ENCODE data around the gene TNNT1.
"Not testable (repeated sequence)": the region's sequence is repeated elsewhere in the genome, so short reads cannot be mapped to it uniquely, and the experiment has no call there.

The TNNT1 gene

DNA sequence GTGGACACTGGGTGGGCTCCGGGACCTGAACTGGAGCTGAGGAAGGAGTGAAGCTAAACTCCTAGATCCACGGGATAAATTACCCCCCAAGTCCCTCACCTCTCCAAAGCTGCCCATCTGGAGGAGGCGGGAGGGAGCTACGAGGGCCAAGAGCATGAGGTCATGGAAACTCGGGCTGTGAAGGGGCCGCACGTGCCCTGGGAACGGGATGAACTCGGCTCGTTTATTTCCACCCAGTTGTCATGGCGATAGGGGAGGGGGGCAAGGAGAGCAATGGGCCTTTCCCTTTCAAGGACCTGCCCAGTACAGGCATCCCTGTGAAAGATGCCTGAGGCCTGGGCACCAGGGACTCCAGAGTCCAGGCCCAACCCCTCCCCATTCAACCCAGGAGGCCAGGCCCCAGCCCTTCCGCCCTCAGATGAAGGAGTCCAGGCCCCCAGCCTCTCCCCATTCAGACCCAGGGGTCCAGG, 35.4 kb downstream of the TNNT1 start:
- Histone ChIP-seq H3K36me3 (ENCODE audit: control insufficient read depth in 5 of 5, insufficient read depth in 5 of 5, low read length in 5 of 5) (peaks cover 0 to 29% (median 26%) of the 10 kb centered on the region in 5 donors), H3K9ac (ENCODE audit: low read length in 5 of 5) (peak overlapping the region in 2 of 5 donors; percentile 64 to 71), H3K27me3 (ENCODE audit: control insufficient read depth in 5 of 5, insufficient read depth in 4 of 5, low read length in 5 of 5) (no peaks in the 10 kb centered on the region), H3K4me1 (ENCODE audit: control insufficient read depth in 5 of 5, insufficient read depth in 5 of 5, low read length in 5 of 5) (peaks cover 10 to 61% (median 53%) of the 10 kb centered on the region in 5 donors), H3K9me3 (ENCODE audit: control insufficient read depth in 5 of 5, low read length in 5 of 5) (no peaks in the 10 kb centered on the region), H3K4me3 (ENCODE audit: low read depth in 1 of 5, low read length in 5 of 5) (peak overlapping the region in 3 of 5 donors; percentile 4 to 23 (median 11)), H3K27ac (ENCODE audit: low read depth, low read length) (peak overlapping the region; percentile 46)

DNA sequence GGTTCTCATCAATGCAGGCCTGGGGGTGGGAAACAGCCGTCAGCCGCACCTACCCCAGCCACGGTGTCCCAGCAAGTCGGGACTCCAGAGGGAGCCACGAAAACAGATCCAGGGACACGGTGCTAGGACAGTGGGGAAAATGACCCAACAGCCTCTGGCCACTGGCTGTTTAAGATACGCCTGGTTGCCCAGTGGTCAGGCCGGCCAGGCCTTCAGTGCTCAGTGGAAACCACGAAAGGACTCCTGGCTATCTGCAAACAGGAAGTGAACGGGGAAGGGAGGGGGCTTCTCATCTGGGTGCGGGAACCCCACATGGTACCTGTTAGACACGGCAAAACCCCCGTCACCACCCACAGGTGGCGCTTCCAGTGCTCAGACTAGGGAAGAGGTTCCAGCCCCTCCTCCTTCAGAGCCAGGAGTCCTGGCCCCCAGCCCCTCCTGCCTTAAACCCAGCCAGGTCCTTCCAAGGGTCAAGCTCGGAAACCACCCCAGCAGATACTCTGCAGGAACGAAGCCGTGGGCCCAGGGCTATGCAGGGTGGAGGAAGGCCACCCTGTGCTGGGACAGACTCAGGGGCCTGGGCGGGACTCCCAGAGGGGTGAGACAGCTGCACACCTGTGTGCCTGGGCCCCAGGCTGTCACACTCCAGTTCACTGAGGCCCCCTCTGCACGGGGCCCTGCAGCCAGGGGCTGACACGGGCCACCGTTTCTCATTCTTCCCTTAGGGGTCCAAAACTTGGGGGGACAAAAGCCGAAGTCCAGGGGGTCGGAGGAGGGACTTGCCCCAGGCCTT, 36.0 kb downstream of the TNNT1 start:
- Histone ChIP-seq H3K36me3 (ENCODE audit: control insufficient read depth in 5 of 5, insufficient read depth in 5 of 5, low read length in 5 of 5) (peaks cover 0 to 29% (median 26%) of the 10 kb centered on the region in 5 donors), H3K9ac (ENCODE audit: low read length in 5 of 5) (peak overlapping the region in 2 of 5 donors; percentile 64 to 71), H3K27ac (ENCODE audit: low read depth, low read length) (peak overlapping the region; percentile 46), H3K4me1 (ENCODE audit: control insufficient read depth in 5 of 5, insufficient read depth in 5 of 5, low read length in 5 of 5) (peaks cover 10 to 54% (median 47%) of the 10 kb centered on the region in 5 donors), H3K27me3 (ENCODE audit: control insufficient read depth in 5 of 5, insufficient read depth in 4 of 5, low read length in 5 of 5) (no peaks in the 10 kb centered on the region), H3K9me3 (ENCODE audit: control insufficient read depth in 5 of 5, low read length in 5 of 5) (no peaks in the 10 kb centered on the region), H3K4me3 (ENCODE audit: low read depth in 1 of 5, low read length in 5 of 5) (peak overlapping the region in 4 of 5 donors; percentile 4 to 29 (median 17))

DNA sequence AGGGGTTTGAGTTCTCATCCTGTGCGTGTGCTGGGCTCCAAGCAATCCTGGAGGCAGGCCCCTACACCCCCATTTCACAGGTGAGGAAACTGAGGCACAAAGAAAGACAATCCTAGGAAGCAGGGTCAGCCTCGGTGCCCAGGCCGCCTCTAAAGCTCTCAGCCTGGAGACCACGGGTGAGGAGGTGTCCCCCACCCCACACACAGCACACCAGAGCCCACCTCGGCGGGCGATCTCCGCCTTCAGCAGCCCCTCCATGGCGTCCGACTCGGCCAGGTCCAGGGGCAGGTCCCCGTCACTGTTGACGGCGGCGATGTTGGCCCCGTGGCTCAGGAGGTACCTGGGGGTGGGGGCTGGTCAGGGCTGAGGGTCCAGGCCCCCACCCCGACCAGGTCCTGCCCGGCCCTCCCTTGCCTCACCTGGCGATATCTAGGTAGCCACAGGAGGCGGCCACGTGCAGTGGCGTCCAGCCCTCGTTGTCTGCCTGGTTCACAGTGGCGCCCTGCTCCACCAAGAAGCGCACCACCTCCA, 36.7 kb downstream of the TNNT1 start:
- H3K27me3 ChIP-seq (ENCODE audit: control insufficient read depth in 5 of 5, insufficient read depth in 4 of 5, low read length in 5 of 5) = no peaks in the 10 kb centered on the region
- H3K27ac ChIP-seq (ENCODE audit: low read depth, low read length) = no peak overlapping the region
- H3K9me3 ChIP-seq (ENCODE audit: control insufficient read depth in 5 of 5, low read length in 5 of 5) = no peaks in the 10 kb centered on the region
- peak overlapping the region in 1 of 5 donors; percentile 71 for H3K9ac ChIP-seq (ENCODE audit: low read length in 5 of 5)
- H3K4me3 ChIP-seq (ENCODE audit: low read depth in 1 of 5, low read length in 5 of 5) = no peak overlapping the region
- H3K36me3 ChIP-seq (ENCODE audit: control insufficient read depth in 5 of 5, insufficient read depth in 5 of 5, low read length in 5 of 5) = peaks cover 0 to 29% (median 26%) of the 10 kb centered on the region in 5 donors
- H3K4me1 ChIP-seq (ENCODE audit: control insufficient read depth in 5 of 5, insufficient read depth in 5 of 5, low read length in 5 of 5) = peaks cover 10 to 51% (median 45%) of the 10 kb centered on the region in 5 donors

DNA sequence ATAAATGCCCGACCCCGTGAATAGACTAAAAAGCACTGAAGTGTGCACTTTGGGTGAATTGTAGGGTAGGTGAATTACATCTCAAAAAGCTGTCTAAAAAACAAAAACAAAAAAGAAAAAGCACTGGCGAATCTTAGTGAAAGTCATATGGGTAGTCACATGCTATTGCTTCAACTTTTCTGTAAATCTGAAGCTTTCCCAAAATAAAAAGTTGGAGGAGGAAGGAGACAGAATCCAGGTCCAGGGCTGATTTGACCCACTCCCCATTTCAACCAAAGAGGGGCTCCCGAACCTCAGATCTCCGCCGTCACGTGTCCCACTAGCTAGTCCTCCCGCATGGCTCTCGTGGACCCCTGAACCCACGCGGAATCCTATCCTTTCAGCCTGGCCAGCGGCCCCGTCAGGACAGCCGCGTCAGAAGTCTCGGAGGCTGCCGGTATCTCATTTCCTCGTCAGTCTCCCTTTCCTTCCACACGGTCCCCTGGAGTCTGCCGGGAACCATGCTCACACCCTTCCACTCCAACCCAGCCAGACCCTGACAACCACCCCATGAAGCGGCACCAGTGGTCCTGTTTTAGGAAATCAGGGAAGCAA, 37.7 kb downstream of the TNNT1 start:
- Histone ChIP-seq H3K4me1 (ENCODE audit: control insufficient read depth in 5 of 5, insufficient read depth in 5 of 5, low read length in 5 of 5) (peaks cover 10 to 44% (median 38%) of the 10 kb centered on the region in 5 donors), H3K4me3 (ENCODE audit: low read depth in 1 of 5, low read length in 5 of 5) (no peak overlapping the region), H3K9ac (ENCODE audit: low read length in 5 of 5) (peak overlapping the region in 2 of 5 donors; percentile 19 to 35), H3K27me3 (ENCODE audit: control insufficient read depth in 5 of 5, insufficient read depth in 4 of 5, low read length in 5 of 5) (no peaks in the 10 kb centered on the region), H3K9me3 (ENCODE audit: control insufficient read depth in 5 of 5, low read length in 5 of 5) (no peaks in the 10 kb centered on the region), H3K36me3 (ENCODE audit: control insufficient read depth in 5 of 5, insufficient read depth in 5 of 5, low read length in 5 of 5) (peaks cover 0 to 34% (median 29%) of the 10 kb centered on the region in 5 donors), H3K27ac (ENCODE audit: low read depth, low read length) (peak overlapping the region; percentile 37)

DNA sequence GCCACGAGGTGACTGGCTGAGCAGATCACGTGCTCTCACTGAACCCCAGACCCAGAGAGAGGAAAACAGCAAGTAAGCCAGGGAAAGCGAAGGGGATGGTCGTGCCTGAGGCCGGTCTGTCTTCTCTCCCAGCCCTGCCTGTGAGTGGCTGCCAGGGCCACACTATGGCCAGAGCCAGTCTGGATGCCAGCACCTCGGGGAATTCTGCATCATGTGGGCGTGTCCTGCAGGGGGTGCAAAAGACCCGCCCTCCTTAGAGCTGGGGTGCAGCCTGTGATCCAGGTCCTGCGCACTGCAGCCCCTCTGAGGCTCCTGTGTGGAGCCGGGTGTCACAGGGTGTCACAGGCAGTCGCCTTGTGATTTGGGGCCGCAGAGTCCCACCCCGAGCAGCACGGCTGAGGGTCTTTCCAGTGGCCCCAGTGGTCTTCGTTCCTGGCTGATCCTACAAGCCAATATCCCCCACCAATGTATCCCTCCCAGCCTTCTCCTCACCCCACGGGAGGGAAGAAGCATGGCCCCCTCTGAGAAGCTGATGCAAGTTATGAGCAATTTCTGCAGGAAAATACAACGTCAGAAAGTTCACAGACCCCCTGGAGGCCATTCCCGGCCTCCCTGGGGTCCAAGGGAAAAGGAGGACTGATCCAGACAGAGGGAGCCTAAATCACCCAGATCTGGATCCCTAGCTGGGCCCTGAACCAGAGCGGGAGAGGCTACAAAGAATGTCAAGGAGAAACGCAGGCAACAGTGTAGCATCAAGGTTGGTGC, 39.3 kb downstream of the TNNT1 start:
- peaks cover 5 to 30% (median 21%) of the 10 kb centered on the region in 5 donors for H3K4me1 ChIP-seq (ENCODE audit: control insufficient read depth in 5 of 5, insufficient read depth in 5 of 5, low read length in 5 of 5)
- no peak overlapping the region for H3K4me3 ChIP-seq (ENCODE audit: low read depth in 1 of 5, low read length in 5 of 5)
- no peak overlapping the region for H3K27ac ChIP-seq (ENCODE audit: low read depth, low read length)
- no peaks in the 10 kb centered on the region for H3K27me3 ChIP-seq (ENCODE audit: control insufficient read depth in 5 of 5, insufficient read depth in 4 of 5, low read length in 5 of 5)
- H3K36me3 ChIP-seq (ENCODE audit: control insufficient read depth in 5 of 5, insufficient read depth in 5 of 5, low read length in 5 of 5) = peaks cover 0 to 41% (median 34%) of the 10 kb centered on the region in 5 donors
- no peak overlapping the region for H3K9ac ChIP-seq (ENCODE audit: low read length in 5 of 5)
- H3K9me3 ChIP-seq (ENCODE audit: control insufficient read depth in 5 of 5, low read length in 5 of 5) = no peaks in the 10 kb centered on the region

DNA sequence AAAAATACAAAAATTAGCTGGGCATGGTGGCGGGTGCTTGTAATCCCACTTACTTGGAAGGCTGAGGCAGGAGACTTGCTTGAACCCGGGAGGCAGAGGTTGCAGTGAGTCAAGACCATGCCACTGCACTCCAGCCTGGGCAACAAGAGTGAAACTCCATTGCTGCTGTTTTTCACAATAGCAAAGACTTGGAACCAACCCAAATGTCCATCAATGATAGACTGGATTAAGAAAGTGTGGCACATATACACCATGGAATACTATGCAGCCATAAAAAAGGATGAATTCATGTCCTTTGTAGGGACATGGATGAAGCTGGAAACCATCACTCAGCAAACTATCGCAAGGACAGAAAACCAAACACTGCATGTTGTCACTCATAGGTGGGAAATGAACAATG, 41.8 kb downstream of the TNNT1 start:
- not testable (repeated sequence) for H3K9me3 ChIP-seq (ENCODE audit: control insufficient read depth in 5 of 5, low read length in 5 of 5); H3K27me3 ChIP-seq (ENCODE audit: control insufficient read depth in 5 of 5, insufficient read depth in 4 of 5, low read length in 5 of 5); H3K4me1 ChIP-seq (ENCODE audit: control insufficient read depth in 5 of 5, insufficient read depth in 5 of 5, low read length in 5 of 5); H3K4me3 ChIP-seq (ENCODE audit: low read depth in 1 of 5, low read length in 5 of 5); H3K27ac ChIP-seq (ENCODE audit: low read depth, low read length); H3K9ac ChIP-seq (ENCODE audit: low read length in 5 of 5)
- H3K36me3 ChIP-seq (ENCODE audit: control insufficient read depth in 5 of 5, insufficient read depth in 5 of 5, low read length in 5 of 5) = peaks cover 2 to 48% (median 41%) of the 10 kb centered on the region in 5 donors

DNA sequence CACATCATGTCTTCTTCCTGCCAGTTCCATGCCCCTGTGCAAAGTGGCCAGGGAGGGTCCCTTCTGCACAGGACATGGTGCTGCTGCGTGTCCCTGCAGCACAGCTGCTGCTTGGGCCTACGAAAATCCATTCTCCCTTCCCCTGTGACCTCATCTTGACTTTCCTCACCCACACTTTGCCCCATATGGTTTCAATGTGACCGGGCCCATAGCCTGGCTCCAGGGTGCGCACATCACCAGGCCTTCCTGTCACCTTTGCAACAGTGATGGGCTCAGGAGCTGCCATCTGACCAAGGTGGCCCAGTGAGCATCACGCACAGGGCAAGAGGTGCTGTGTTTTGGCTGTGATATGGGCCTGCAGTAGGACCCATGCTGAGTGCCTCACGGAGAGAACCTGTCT, 42.4 kb downstream of the TNNT1 start:
- Histone ChIP-seq H3K4me3 (ENCODE audit: low read depth in 1 of 5, low read length in 5 of 5) (no peak overlapping the region), H3K9ac (ENCODE audit: low read length in 5 of 5) (no peak overlapping the region), H3K4me1 (ENCODE audit: control insufficient read depth in 5 of 5, insufficient read depth in 5 of 5, low read length in 5 of 5) (peaks cover 0 to 4% (median 0%) of the 10 kb centered on the region in 5 donors), H3K9me3 (ENCODE audit: control insufficient read depth in 5 of 5, low read length in 5 of 5) (peaks cover 0 to 4% (median 4%) of the 10 kb centered on the region in 5 donors), H3K36me3 (ENCODE audit: control insufficient read depth in 5 of 5, insufficient read depth in 5 of 5, low read length in 5 of 5) (peaks cover 2 to 51% (median 44%) of the 10 kb centered on the region in 5 donors), H3K27ac (ENCODE audit: low read depth, low read length) (no peak overlapping the region), H3K27me3 (ENCODE audit: control insufficient read depth in 5 of 5, insufficient read depth in 4 of 5, low read length in 5 of 5) (no peaks in the 10 kb centered on the region)

DNA sequence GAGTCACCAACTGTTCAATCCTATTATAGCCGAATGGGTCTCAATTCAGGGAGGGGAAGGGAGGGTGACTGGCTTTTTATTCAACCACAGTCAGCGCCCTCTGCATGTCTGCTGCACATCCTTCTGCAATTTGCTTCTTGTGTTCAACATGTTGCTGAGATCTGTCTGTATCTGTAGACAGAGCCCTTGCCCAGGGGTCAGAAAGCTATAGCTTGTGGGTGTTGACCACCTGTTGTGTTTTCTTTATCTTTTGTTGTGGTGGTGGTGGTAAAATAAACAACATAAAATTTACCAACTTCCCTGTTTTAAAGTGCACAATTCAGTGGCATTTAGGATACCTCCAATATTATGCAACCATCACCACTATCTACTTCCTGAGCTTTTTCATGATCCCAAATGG, 43.8 kb downstream of the TNNT1 start:
- Histone ChIP-seq H3K36me3 (ENCODE audit: control insufficient read depth in 5 of 5, insufficient read depth in 5 of 5, low read length in 5 of 5) (peaks cover 2 to 59% (median 45%) of the 10 kb centered on the region in 5 donors), H3K9me3 (ENCODE audit: control insufficient read depth in 5 of 5, low read length in 5 of 5) (peaks cover 0 to 4% (median 4%) of the 10 kb centered on the region in 5 donors), H3K27ac (ENCODE audit: low read depth, low read length) (no peak overlapping the region), H3K27me3 (ENCODE audit: control insufficient read depth in 5 of 5, insufficient read depth in 4 of 5, low read length in 5 of 5) (no peaks in the 10 kb centered on the region), H3K4me3 (ENCODE audit: low read depth in 1 of 5, low read length in 5 of 5) (no peak overlapping the region), H3K4me1 (ENCODE audit: control insufficient read depth in 5 of 5, insufficient read depth in 5 of 5, low read length in 5 of 5) (no peaks in the 10 kb centered on the region), H3K9ac (ENCODE audit: low read length in 5 of 5) (no peak overlapping the region)

DNA sequence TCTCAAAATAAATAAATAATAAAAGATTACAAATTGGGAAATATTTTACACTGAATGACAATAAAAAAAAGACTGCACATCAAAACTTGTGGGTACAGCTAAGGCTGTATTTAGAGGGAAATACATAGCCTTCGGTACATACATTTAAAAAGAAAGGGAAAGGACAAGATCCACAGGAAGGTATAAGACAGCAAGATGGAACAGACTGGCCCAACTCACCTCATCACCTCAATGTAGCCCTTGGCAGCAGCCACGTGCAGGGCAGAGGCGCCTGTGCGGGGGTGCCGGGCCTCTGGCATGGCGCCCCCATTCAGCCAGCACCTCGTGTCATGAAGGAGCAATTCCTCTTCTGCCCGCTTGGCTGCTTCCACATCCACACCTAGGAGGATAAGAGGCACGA, 45.8 kb downstream of the TNNT1 start:
- Histone ChIP-seq H3K9me3 (ENCODE audit: control insufficient read depth in 5 of 5, low read length in 5 of 5) (peaks cover 0 to 4% (median 4%) of the 10 kb centered on the region in 5 donors), H3K27me3 (ENCODE audit: control insufficient read depth in 5 of 5, insufficient read depth in 4 of 5, low read length in 5 of 5) (no peaks in the 10 kb centered on the region), H3K27ac (ENCODE audit: low read depth, low read length) (no peak overlapping the region), H3K9ac (ENCODE audit: low read length in 5 of 5) (no peak overlapping the region), H3K4me3 (ENCODE audit: low read depth in 1 of 5, low read length in 5 of 5) (no peak overlapping the region), H3K4me1 (ENCODE audit: control insufficient read depth in 5 of 5, insufficient read depth in 5 of 5, low read length in 5 of 5) (peaks cover 0 to 7% (median 0%) of the 10 kb centered on the region in 5 donors), H3K36me3 (ENCODE audit: control insufficient read depth in 5 of 5, insufficient read depth in 5 of 5, low read length in 5 of 5) (peaks cover 2 to 63% (median 46%) of the 10 kb centered on the region in 5 donors)
